Astrocyte (in vitro differentiated cells and primary cell): ENCODE results near the gene CBLL1. TPM values are rescaled to one million over a fixed set of nuclear protein-coding genes. Genes with fewer than 3 reads are reported as not detected.

Source experiments
- DNase-seq: peaks from one replicate; pipeline ENCODE4 v3.0.0-alpha.2; 2010; ENCODE audit warnings: low read depth
- FAIRE-seq: peaks from 2 replicates; lab custom pipeline; 2011; peaks lifted over from hg19 to GRCh38; lab: Jason Lieb, UNC
- H2AFZ ChIP-seq: 2 replicates; pipeline ENCODE4 v1.6.0; 2012; ENCODE audit warnings: low read depth, low read length, inconsistent platforms
- H3K27ac ChIP-seq: 2 replicates; pipeline ENCODE4 v1.5.1; 2011; ENCODE audit warnings: low read depth, low read length, inconsistent platforms
- H3K27me3 ChIP-seq: 2 replicates; pipeline ENCODE4 v1.6.0; 2011; ENCODE audit warnings: low read length, inconsistent platforms; ENCODE audit not compliant: insufficient read depth
- H3K36me3 ChIP-seq: 2 replicates; pipeline ENCODE4 v1.5.1; 2011; ENCODE audit warnings: low read length, inconsistent platforms; ENCODE audit not compliant: insufficient read depth
- H3K4me1 ChIP-seq: 2 replicates; pipeline ENCODE4 v1.5.1; 2011; ENCODE audit warnings: low read length, inconsistent platforms; ENCODE audit not compliant: insufficient read depth
- H3K4me2 ChIP-seq: 2 replicates; pipeline ENCODE4 v1.6.0; 2012; ENCODE audit warnings: low read length, inconsistent platforms
- H3K4me3 ChIP-seq: 2 replicates; pipeline ENCODE4 v1.5.1; 2011; ENCODE audit warnings: low read depth, mild to moderate bottlenecking, low read length, inconsistent platforms; ENCODE audit not compliant: insufficient read depth
- H3K79me2 ChIP-seq: 2 replicates; pipeline ENCODE4 v1.6.0; 2012; ENCODE audit warnings: mild to moderate bottlenecking, low read length, inconsistent platforms; ENCODE audit not compliant: insufficient read depth
- H3K9ac ChIP-seq: 2 replicates; pipeline ENCODE4 v1.6.0; 2012; ENCODE audit warnings: mild to moderate bottlenecking, low read length, inconsistent platforms
- H3K9me3 ChIP-seq: 2 replicates; pipeline ENCODE4 v1.5.1; 2012; ENCODE audit warnings: low read depth, mild to moderate bottlenecking, low read length, inconsistent platforms; ENCODE audit not compliant: insufficient read depth
- H4K20me1 ChIP-seq: 2 replicates; pipeline ENCODE4 v1.6.0; 2012; ENCODE audit warnings: low read length, inconsistent platforms; ENCODE audit not compliant: insufficient read depth
- H3K27ac Mint-ChIP-seq: one replicate; pipeline ENCODE4 v1.8.0; 2021; ENCODE audit warnings: mild to moderate bottlenecking, mixed read lengths; ENCODE audit not compliant: unreplicated experiment
- H3K27me3 Mint-ChIP-seq: one replicate; pipeline ENCODE4 v1.8.0; 2021; ENCODE audit warnings: low read depth, mixed read lengths; ENCODE audit not compliant: unreplicated experiment
- H3K36me3 Mint-ChIP-seq: one replicate; pipeline ENCODE4 v1.8.0; 2021; ENCODE audit warnings: low read depth, mixed read lengths; ENCODE audit not compliant: unreplicated experiment
- H3K4me1 Mint-ChIP-seq: one replicate; pipeline ENCODE4 v1.8.0; 2021; ENCODE audit warnings: low read depth, mixed read lengths; ENCODE audit not compliant: unreplicated experiment
- H3K4me3 Mint-ChIP-seq: one replicate; pipeline ENCODE4 v1.8.0; 2021; ENCODE audit warnings: mild to moderate bottlenecking, moderate library complexity, mixed read lengths; ENCODE audit not compliant: unreplicated experiment
- H3K9me3 Mint-ChIP-seq: one replicate; pipeline ENCODE4 v1.8.0; 2021; ENCODE audit warnings: mild to moderate bottlenecking, mixed read lengths; ENCODE audit not compliant: unreplicated experiment
- CTCF ChIP-seq: IDR thresholded peaks from 2 replicates; pipeline ENCODE4 v1.5.1; 2011; ENCODE audit warnings: low read depth, mild to moderate bottlenecking, inconsistent platforms, low read length, moderate library complexity; ENCODE audit not compliant: insufficient read depth
- EZH2 ChIP-seq: IDR thresholded peaks from 2 replicates; pipeline ENCODE4 v1.6.1; 2012; ENCODE audit warnings: mild to moderate bottlenecking, low read length, inconsistent platforms; ENCODE audit not compliant: insufficient read depth
- total RNA-seq: library from RNA; stranded (reverse); gene quantifications from 2 replicates; pipeline ENCODE4 v1.2.1, GENCODE V29; 2021

Gene CBLL1
- total RNA-seq, 1 donor from 2014 or later = 27.3 TPM

- no peaks in the 10 kb centered on the region for H3K4me1 ChIP-seq
- peaks cover 5% of the 10 kb centered on the region for H3K4me1 Mint-ChIP-seq
- H3K27ac ChIP-seq = no peak overlapping the region
- no peak for DNase-seq
- no peak overlapping the region for H3K4me3 ChIP-seq
- H2AFZ ChIP-seq = no peak overlapping the region
- no peak overlapping the region for H3K9ac ChIP-seq
- H3K9me3 Mint-ChIP-seq = no peaks in the 10 kb centered on the region
- H3K4me2 ChIP-seq = no peak overlapping the region
- H3K4me3 Mint-ChIP-seq = no peak overlapping the region
- H3K9me3 ChIP-seq = no peaks in the 10 kb centered on the region
- peaks cover 11% of the 10 kb centered on the region for H3K27me3 ChIP-seq
- no peaks in the 10 kb centered on the region for H3K79me2 ChIP-seq
- no peaks in the 10 kb centered on the region for H3K36me3 ChIP-seq
- TF ChIP-seq CTCF (no peak), EZH2 (no peak)
- no peaks in the 10 kb centered on the region for H4K20me1 ChIP-seq
- H3K27me3 Mint-ChIP-seq = peaks cover 6% of the 10 kb centered on the region
- H3K36me3 Mint-ChIP-seq = no peaks in the 10 kb centered on the region
- no peak for FAIRE-seq
- H3K27ac Mint-ChIP-seq = no peak overlapping the region
Observed at GRCh38 chr7:107726356-107727130, 17.4 kb upstream of the CBLL1 start.

- H2AFZ ChIP-seq = no peak overlapping the region
- Mint-ChIP-seq H3K36me3 (no peaks in the 10 kb centered on the region), H3K27me3 (peaks cover 6% of the 10 kb centered on the region), H3K27ac (no peak overlapping the region), H3K4me1 (peaks cover 4% of the 10 kb centered on the region), H3K9me3 (no peaks in the 10 kb centered on the region), H3K4me3 (no peak overlapping the region)
- H3K4me3 ChIP-seq = no peak overlapping the region
- no peaks in the 10 kb centered on the region for H3K36me3 ChIP-seq
- DNase-seq (no peak), FAIRE-seq (no peak)
- H3K4me1 ChIP-seq = no peaks in the 10 kb centered on the region
- H4K20me1 ChIP-seq = no peaks in the 10 kb centered on the region
- no peak overlapping the region for H3K27ac ChIP-seq
- H3K27me3 ChIP-seq = peaks cover 11% of the 10 kb centered on the region
- no peak overlapping the region for H3K9ac ChIP-seq
- no peak overlapping the region for H3K4me2 ChIP-seq
- H3K79me2 ChIP-seq = no peaks in the 10 kb centered on the region
- no peak for TF ChIP-seq EZH2
- TF ChIP-seq CTCF = no peak
- no peaks in the 10 kb centered on the region for H3K9me3 ChIP-seq
Observed at GRCh38 chr7:107728276-107728675, 15.7 kb upstream of the CBLL1 start.
